ENCODE results near the gene CCDC88A. TPM values are rescaled to one million over a fixed set of nuclear protein-coding genes. Genes with fewer than 3 reads are reported as not detected.
A peak's percentile ranks its signal among the peaks of the same experiment; 100 is the strongest.

Gene CCDC88A
- total and polyA plus RNA-seq, 4 donors: 4.0 to 31.0 (median 15.5) TPM

DNA sequence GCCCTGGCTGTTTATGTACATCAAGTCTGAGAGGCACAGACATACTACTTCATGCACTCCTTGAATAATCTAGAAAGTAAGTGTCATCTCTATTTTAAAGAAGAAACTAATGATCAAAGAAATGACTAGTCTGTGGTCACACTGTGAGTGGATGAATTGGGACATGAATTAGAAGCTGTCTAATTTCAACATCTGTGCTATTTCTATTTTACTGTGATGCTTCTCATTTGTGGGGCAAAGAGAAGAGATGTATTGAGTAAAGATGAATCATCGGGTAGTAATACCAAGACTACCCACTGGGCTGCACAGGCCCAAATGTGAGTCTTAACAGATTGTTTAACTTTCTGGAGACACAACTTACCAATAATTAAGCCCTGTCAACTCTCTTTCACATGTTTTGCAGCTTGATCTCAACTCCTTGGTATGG is 108.2 kb downstream of the CCDC88A start:
- Histone ChIP-seq H3K9ac (ENCODE audit: low read depth in 1 of 2, low read length in 2 of 2) (no peak overlapping the region), H3K4me1 (ENCODE audit: control insufficient read depth in 4 of 4, insufficient read depth in 4 of 4, low read length in 3 of 4) (no peaks in the 10 kb centered on the region), H3K9me3 (ENCODE audit: control insufficient read depth in 4 of 4, low read length in 3 of 4) (no peaks in the 10 kb centered on the region), H3K4me3 (ENCODE audit: low read depth in 1 of 3, low read length in 3 of 3) (no peak overlapping the region), H3K36me3 (ENCODE audit: control insufficient read depth in 4 of 4, insufficient read depth in 3 of 4, low read depth in 1 of 4, low read length in 3 of 4) (peaks cover 2 to 12% (median 10%) of the 10 kb centered on the region in 4 donors), H3K27me3 (ENCODE audit: control insufficient read depth in 4 of 4, insufficient read depth in 4 of 4, low read length in 3 of 4) (no peaks in the 10 kb centered on the region), H3K27ac (ENCODE audit: low read depth in 1 of 2, low read length in 2 of 2) (no peak overlapping the region)
- no peak for TF ChIP-seq NR2F2 (IDR thresholded peaks at IDR 0.05)
- TF ChIP-seq, protein P1, sequence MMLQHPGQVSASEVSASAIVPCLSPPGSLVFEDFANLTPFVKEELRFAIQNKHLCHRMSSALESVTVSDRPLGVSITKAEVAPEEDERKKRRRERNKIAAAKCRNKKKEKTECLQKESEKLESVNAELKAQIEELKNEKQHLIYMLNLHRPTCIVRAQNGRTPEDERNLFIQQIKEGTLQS (IDR thresholded peaks at IDR 0.05): no peak
- TF ChIP-seq, protein P2, sequence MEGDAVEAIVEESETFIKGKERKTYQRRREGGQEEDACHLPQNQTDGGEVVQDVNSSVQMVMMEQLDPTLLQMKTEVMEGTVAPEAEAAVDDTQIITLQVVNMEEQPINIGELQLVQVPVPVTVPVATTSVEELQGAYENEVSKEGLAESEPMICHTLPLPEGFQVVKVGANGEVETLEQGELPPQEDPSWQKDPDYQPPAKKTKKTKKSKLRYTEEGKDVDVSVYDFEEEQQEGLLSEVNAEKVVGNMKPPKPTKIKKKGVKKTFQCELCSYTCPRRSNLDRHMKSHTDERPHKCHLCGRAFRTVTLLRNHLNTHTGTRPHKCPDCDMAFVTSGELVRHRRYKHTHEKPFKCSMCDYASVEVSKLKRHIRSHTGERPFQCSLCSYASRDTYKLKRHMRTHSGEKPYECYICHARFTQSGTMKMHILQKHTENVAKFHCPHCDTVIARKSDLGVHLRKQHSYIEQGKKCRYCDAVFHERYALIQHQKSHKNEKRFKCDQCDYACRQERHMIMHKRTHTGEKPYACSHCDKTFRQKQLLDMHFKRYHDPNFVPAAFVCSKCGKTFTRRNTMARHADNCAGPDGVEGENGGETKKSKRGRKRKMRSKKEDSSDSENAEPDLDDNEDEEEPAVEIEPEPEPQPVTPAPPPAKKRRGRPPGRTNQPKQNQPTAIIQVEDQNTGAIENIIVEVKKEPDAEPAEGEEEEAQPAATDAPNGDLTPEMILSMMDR (IDR thresholded peaks at IDR 0.05; ENCODE audit: low read depth, low read length, missing input control): peak; percentile 5
- DNase-seq (ENCODE audit: low spot score): no peak
- WGBS: 91% methylated on average over 1 of the region's 1 CpG

DNA sequence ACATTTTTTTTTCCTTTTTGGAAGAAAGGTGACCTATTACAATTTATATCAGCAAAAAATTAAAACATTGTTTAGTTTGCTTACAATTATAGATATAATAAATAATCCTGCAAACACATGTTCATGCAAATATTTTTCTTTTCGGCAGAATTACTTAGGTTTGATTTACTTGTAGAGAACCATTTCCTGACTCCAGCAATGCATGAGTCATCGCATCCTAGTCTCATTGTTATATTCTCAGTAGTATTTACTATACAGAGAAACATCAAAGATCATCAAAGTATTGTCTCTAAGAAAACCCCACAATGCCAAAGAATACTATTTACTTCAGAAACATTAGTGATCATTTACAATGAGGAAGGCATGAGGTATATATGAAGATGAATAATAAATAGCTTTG is 110.2 kb downstream of the CCDC88A start:
- no peak overlapping the region for H3K4me3 ChIP-seq (ENCODE audit: low read depth in 1 of 3, low read length in 3 of 3)
- no peaks in the 10 kb centered on the region for H3K27me3 ChIP-seq (ENCODE audit: control insufficient read depth in 4 of 4, insufficient read depth in 4 of 4, low read length in 3 of 4)
- WGBS: 85% methylated on average over 2 of the region's 2 CpGs
- TF ChIP-seq, protein P2 (IDR thresholded peaks at IDR 0.05; ENCODE audit: low read depth, low read length, missing input control): no peak
- TF ChIP-seq JUND (IDR thresholded peaks at IDR 0.05) (peak in 1 of 2 donors; percentile 28), NR2F2 (IDR thresholded peaks at IDR 0.05) (no peak)
- DNase-seq (ENCODE audit: low spot score): no peak
- H3K27ac ChIP-seq (ENCODE audit: low read depth in 1 of 2, low read length in 2 of 2): no peak overlapping the region
- no peaks in the 10 kb centered on the region for H3K9me3 ChIP-seq (ENCODE audit: control insufficient read depth in 4 of 4, low read length in 3 of 4)
- H3K4me1 ChIP-seq (ENCODE audit: control insufficient read depth in 4 of 4, insufficient read depth in 4 of 4, low read length in 3 of 4): no peaks in the 10 kb centered on the region
- H3K9ac ChIP-seq (ENCODE audit: low read depth in 1 of 2, low read length in 2 of 2): no peak overlapping the region
- peaks cover 2 to 12% (median 7%) of the 10 kb centered on the region in 4 donors for H3K36me3 ChIP-seq (ENCODE audit: control insufficient read depth in 4 of 4, insufficient read depth in 3 of 4, low read depth in 1 of 4, low read length in 3 of 4)

DNA sequence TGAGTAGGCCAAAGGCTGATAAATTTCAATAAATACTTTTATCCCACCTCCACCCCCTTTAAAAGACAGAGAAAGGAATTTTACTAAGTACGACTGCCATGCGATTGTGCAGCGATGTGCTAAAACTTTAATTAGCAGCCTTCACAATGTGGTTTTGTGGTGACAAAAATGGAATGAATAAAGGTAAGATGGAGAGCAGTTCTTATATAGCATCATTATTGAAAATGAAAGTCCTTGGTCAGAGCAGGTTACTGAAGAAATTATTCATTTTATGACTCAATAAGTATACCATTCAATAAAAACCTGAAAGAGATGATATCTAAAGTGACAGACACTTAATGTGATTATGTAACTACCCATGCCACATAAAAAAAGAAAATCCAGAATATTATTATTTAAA is 117.4 kb downstream of the CCDC88A start:
- DNase-seq (ENCODE audit: low spot score): no peak
- Histone ChIP-seq H3K4me1 (ENCODE audit: control insufficient read depth in 4 of 4, insufficient read depth in 4 of 4, low read length in 3 of 4) (no peaks in the 10 kb centered on the region), H3K9me3 (ENCODE audit: control insufficient read depth in 4 of 4, low read length in 3 of 4) (no peaks in the 10 kb centered on the region), H3K4me3 (ENCODE audit: low read depth in 1 of 3, low read length in 3 of 3) (no peak overlapping the region), H3K36me3 (ENCODE audit: control insufficient read depth in 4 of 4, insufficient read depth in 3 of 4, low read depth in 1 of 4, low read length in 3 of 4) (no peaks in the 10 kb centered on the region), H3K27ac (ENCODE audit: low read depth in 1 of 2, low read length in 2 of 2) (no peak overlapping the region), H3K27me3 (ENCODE audit: control insufficient read depth in 4 of 4, insufficient read depth in 4 of 4, low read length in 3 of 4) (no peaks in the 10 kb centered on the region), H3K9ac (ENCODE audit: low read depth in 1 of 2, low read length in 2 of 2) (no peak overlapping the region)
- WGBS: 91% methylated on average over 3 of the region's 3 CpGs
- TF ChIP-seq, protein P3, sequence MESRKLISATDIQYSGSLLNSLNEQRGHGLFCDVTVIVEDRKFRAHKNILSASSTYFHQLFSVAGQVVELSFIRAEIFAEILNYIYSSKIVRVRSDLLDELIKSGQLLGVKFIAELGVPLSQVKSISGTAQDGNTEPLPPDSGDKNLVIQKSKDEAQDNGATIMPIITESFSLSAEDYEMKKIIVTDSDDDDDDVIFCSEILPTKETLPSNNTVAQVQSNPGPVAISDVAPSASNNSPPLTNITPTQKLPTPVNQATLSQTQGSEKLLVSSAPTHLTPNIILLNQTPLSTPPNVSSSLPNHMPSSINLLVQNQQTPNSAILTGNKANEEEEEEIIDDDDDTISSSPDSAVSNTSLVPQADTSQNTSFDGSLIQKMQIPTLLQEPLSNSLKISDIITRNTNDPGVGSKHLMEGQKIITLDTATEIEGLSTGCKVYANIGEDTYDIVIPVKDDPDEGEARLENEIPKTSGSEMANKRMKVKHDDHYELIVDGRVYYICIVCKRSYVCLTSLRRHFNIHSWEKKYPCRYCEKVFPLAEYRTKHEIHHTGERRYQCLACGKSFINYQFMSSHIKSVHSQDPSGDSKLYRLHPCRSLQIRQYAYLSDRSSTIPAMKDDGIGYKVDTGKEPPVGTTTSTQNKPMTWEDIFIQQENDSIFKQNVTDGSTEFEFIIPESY (IDR thresholded peaks at IDR 0.05): no peak
